GM10847 (cell line): Measurements from ENCODE around the gene PROM2.

Source experiments
- POLR2A ChIP-seq: IDR thresholded peaks from 2 replicates; pipeline ENCODE4 v1.6.1; 2011; ENCODE audit not compliant: insufficient read length; ENCODE audit errors: extremely low read depth

Gene PROM2

GRCh38 chr2:95317665-95318425 is 43.6 kb downstream of the PROM2 start:
- TF ChIP-seq POLR2A: no peak

GRCh38 chr2:95318431-95319220 is 44.4 kb downstream of the PROM2 start:
- TF ChIP-seq POLR2A: no peak

- no peak for TF ChIP-seq POLR2A
Measured at GRCh38 chr2:95319481-95320343, 45.5 kb downstream of the PROM2 start.

- no peak for TF ChIP-seq POLR2A
Measured at GRCh38 chr2:95320344-95320712, 46.1 kb downstream of the PROM2 start.

- TF ChIP-seq POLR2A: no peak
Measured at GRCh38 chr2:95320986-95321767, 46.9 kb downstream of the PROM2 start.

GRCh38 chr2:95323347-95324155 is 49.3 kb downstream of the PROM2 start:
- no peak for TF ChIP-seq POLR2A

GRCh38 chr2:95325026-95325425 is 50.8 kb downstream of the PROM2 start:
- no peak for TF ChIP-seq POLR2A

GRCh38 chr2:95325590-95326432 is 51.6 kb downstream of the PROM2 start:
- TF ChIP-seq POLR2A: no peak

- TF ChIP-seq POLR2A: no peak
Measured at GRCh38 chr2:95326433-95327140, 52.3 kb downstream of the PROM2 start.

- no peak for TF ChIP-seq POLR2A
Measured at GRCh38 chr2:95327861-95328260, 53.6 kb downstream of the PROM2 start.

GRCh38 chr2:95328358-95329125 is 54.3 kb downstream of the PROM2 start:
- TF ChIP-seq POLR2A: no peak

- no peak for TF ChIP-seq POLR2A
Measured at GRCh38 chr2:95329401-95329800, 55.2 kb downstream of the PROM2 start.
